Hepatocyte (in vitro differentiated cells): ENCODE results near the gene ENDOU.

ENCODE experiments used
- CTCF ChIP-seq: fragments of 200-600 bp; sonication (generic); IDR thresholded peaks from 2 replicates; pipeline ENCODE4 v1.5.1; 2016; ENCODE audit warnings: antibody characterized with exemption, mild to moderate bottlenecking; ENCODE audit not compliant: poor library complexity
- EZH2 ChIP-seq: fragments of 200-600 bp; sonication (generic); IDR thresholded peaks from 2 replicates; pipeline ENCODE4 v1.6.1; 2016; ENCODE audit warnings: antibody characterized with exemption, mild to moderate bottlenecking, borderline replicate concordance

GRCh38 chr12:47747126-47747525, 21.8 kb upstream of the ENDOU start:
- TF ChIP-seq CTCF (no peak), EZH2 (no peak)
